Measurements from ENCODE around the gene THSD7A. TPM values are rescaled to one million over a fixed set of nuclear protein-coding genes. Genes with fewer than 3 reads are reported as not detected.

THSD7A gene
- total and polyA plus RNA-seq, 2 of the 13 experiments (the other 11 are each of a cell fraction or from before 2014, with no cell fraction given) = 0.01 to 0.07 TPM

- ATAC-seq (no peak), DNase-seq (ENCODE audit: low spot score) (no peak), FAIRE-seq (no peak)
- H3K79me2 ChIP-seq (ENCODE audit: insufficient read depth, low read length) = no peaks in the 10 kb centered on the region
- no peak overlapping the region for H3K9ac ChIP-seq (ENCODE audit: insufficient read depth, low read depth, low read length)
- no peak overlapping the region for H3K27ac ChIP-seq (ENCODE audit: extremely low read length, insufficient read depth, low read length)
- CTCF ChIA-PET (ENCODE audit: low intra/inter-chr PET ratio, low total read pairs) = no interaction called here
- no peak overlapping the region for H2AFZ ChIP-seq (ENCODE audit: low read length)
- 0% methylated on average over 3 of the region's 3 CpGs for whole genome bisulfite sequencing (ENCODE audit: low lambda C conversion rate)
- H3K9me3 ChIP-seq (ENCODE audit: low read length) = no peaks in the 10 kb centered on the region
- H3K36me3 ChIP-seq (replicated peaks in 1 of 2; ENCODE audit: control insufficient read depth in 1 of 2, insufficient read depth in 2 of 2, low read length in 2 of 2) = no peaks in the 10 kb centered on the region
- no TSS peak for BruUV-seq (replicated peaks)
- no peak overlapping the region for H3K4me3 ChIP-seq (replicated peaks in 1 of 3; ENCODE audit: insufficient read depth in 1 of 3, low read depth in 2 of 3, low read length in 3 of 3)
- H3K4me2 ChIP-seq (ENCODE audit: low read depth, low read length) = no peak overlapping the region
- no peaks in the 10 kb centered on the region for H4K20me1 ChIP-seq (ENCODE audit: insufficient read depth, low read length)
- intact Hi-C loops (cut with micrococcal nuclease; ENCODE audit: unreplicated experiment) = no loop called here
- POLR2A ChIA-PET = no interaction called here
- no peaks in the 10 kb centered on the region for H3K4me1 ChIP-seq (ENCODE audit: insufficient read depth, low read length)
- in situ Hi-C loops (cut with HindIII; ENCODE audit: extremely low pct_ligation_motif_present, low pct_unique_long_range_greater_than_20kb) = no loop called here
- H3K27me3 ChIP-seq (ENCODE audit: control insufficient read depth in 1 of 2, insufficient read depth in 2 of 2, low read length in 2 of 2) = no peaks in the 10 kb centered on the region
- TF ChIP-seq, protein P1, sequence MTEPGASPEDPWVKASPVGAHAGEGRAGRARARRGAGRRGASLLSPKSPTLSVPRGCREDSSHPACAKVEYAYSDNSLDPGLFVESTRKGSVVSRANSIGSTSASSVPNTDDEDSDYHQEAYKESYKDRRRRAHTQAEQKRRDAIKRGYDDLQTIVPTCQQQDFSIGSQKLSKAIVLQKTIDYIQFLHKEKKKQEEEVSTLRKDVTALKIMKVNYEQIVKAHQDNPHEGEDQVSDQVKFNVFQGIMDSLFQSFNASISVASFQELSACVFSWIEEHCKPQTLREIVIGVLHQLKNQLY (CRISPR knock-in tag; IDR thresholded peaks at IDR 0.05) = no peak
- no peak for TF ChIP-seq NR2F2 (IDR thresholded peaks at IDR 0.05; ENCODE audit: borderline replicate concordance, low read depth)
- TF ChIP-seq, protein P2, sequence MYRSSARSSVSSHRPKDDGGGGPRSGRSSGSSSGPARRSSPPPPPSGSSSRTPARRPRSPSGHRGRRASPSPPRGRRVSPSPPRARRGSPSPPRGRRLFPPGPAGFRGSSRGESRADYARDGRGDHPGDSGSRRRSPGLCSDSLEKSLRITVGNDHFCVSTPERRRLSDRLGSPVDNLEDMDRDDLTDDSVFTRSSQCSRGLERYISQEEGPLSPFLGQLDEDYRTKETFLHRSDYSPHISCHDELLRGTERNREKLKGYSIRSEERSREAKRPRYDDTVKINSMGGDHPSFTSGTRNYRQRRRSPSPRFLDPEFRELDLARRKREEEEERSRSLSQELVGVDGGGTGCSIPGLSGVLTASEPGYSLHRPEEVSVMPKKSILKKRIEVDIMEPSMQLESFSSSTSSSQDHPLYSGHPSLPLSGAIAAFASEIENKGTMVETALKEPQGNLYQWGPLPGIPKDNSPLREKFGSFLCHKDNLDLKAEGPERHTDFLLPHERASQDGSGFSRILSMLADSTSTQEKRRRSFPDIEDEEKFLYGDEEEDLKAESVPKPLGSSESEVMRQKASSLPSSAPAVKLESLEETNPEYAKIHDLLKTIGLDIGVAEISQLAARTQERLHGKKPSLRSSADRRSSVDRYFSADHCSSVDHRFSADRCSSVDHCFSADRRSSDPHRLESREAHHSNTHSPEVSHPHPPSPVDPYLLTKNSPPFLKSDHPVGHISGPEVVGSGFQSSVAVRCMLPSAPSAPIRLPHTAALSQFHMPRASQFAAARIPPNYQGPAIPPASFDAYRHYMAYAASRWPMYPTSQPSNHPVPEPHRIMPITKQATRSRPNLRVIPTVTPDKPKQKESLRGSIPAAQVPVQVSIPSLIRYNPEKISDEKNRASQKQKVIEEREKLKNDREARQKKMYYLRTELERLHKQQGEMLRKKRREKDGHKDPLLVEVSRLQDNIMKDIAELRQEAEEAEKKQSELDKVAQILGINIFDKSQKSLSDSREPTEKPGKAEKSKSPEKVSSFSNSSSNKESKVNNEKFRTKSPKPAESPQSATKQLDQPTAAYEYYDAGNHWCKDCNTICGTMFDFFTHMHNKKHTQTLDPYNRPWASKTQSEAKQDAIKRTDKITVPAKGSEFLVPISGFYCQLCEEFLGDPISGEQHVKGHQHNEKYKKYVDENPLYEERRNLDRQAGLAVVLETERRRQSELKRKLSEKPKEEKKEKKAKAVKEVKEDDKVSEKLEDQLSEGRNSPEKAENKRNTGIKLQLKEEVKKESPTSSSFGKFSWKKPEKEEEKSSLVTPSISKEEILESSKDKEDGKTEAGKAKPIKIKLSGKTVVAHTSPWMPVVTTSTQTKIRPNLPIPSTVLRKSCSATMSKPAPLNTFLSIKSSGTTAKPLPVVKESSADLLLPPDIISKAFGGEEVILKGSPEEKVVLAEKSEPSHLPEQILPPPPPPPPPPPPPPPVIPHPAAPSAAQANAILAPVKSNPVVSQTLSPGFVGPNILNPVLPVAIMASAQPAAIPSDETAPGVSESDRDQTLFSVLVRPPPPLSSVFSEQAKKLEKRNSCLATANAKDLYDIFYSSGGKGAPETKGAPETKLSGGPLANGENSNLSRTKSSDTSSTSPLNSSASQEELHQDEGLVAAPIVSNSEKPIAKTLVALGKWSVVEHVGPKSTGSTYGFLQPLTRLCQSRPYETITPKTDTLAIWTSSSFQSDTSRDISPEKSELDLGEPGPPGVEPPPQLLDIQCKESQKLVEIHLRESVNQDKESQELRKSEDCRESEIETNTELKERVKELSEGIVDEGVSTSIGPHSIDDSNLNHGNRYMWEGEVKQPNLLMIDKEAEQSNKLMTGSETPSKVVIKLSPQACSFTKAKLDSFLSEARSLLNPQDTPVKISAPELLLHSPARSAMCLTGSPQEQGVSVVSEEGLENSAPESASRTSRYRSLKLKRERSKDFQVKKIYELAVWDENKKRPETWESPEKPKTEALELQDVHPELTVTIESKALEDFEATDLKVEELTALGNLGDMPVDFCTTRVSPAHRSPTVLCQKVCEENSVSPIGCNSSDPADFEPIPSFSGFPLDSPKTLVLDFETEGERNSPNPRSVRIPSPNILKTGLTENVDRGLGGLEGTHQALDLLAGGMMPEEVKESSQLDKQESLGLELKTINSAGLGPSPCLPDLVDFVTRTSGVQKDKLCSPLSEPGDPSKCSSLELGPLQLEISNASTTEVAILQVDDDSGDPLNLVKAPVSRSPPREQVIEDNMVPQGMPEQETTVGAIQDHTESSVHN (CRISPR knock-in tag; IDR thresholded peaks at IDR 0.05) = no peak
- TF ChIP-seq ZKSCAN8 (CRISPR knock-in tag; IDR thresholded peaks at IDR 0.05; ENCODE audit: borderline replicate concordance) = no peak
- TF ChIP-seq ZNF430 (CRISPR knock-in tag; IDR thresholded peaks at IDR 0.05) = no peak
- no peak for TF ChIP-seq BRF2 (CRISPR knock-in tag; IDR thresholded peaks at IDR 0.05)
- TF ChIP-seq ZNF275 (CRISPR knock-in tag; IDR thresholded peaks at IDR 0.05; ENCODE audit: borderline replicate concordance) = no peak
- no peak for TF ChIP-seq MTF1 (CRISPR knock-in tag; IDR thresholded peaks at IDR 0.05)
- no peak for TF ChIP-seq RAD21 (CRISPR knock-in tag; IDR thresholded peaks at IDR 0.05)
- no peak for TF ChIP-seq FOXK1 (CRISPR knock-in tag; IDR thresholded peaks at IDR 0.05; ENCODE audit: borderline replicate concordance, low read depth)
- TF ChIP-seq ZNF75D (CRISPR knock-in tag; IDR thresholded peaks at IDR 0.05; ENCODE audit: borderline replicate concordance) = no peak
- TF ChIP-seq, protein P3, sequence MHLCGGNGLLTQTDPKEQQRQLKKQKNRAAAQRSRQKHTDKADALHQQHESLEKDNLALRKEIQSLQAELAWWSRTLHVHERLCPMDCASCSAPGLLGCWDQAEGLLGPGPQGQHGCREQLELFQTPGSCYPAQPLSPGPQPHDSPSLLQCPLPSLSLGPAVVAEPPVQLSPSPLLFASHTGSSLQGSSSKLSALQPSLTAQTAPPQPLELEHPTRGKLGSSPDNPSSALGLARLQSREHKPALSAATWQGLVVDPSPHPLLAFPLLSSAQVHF (CRISPR knock-in tag; IDR thresholded peaks at IDR 0.05) = no peak
Observed at GRCh38 chr7:11533229-11533820, 298.7 kb downstream of the THSD7A start.
